HG03469 (cell line): ENCODE data around the gene CYTH4.

Source experiments
- ATAC-seq: cut with Tn5 transposase; IDR thresholded peaks from one replicate; pipeline ENCODE4 v1.9.1; 2021; ENCODE audit warnings: mild to moderate bottlenecking, moderate library complexity, moderate number of reproducible peaks; ENCODE audit not compliant: unreplicated experiment

CYTH4 gene

GRCh38 chr22:37340331-37341262 is 58.3 kb downstream of the CYTH4 start:
- no peak for ATAC-seq

- ATAC-seq: no peak
Measured at GRCh38 chr22:37342065-37342464, 59.8 kb downstream of the CYTH4 start.

- ATAC-seq: no peak
Measured at GRCh38 chr22:37343348-37343747, 61.0 kb downstream of the CYTH4 start.

GRCh38 chr22:37343863-37344734 is 61.8 kb downstream of the CYTH4 start:
- ATAC-seq: no peak

GRCh38 chr22:37344735-37345449 is 62.6 kb downstream of the CYTH4 start:
- no peak for ATAC-seq

- ATAC-seq: no peak
Measured at GRCh38 chr22:37345863-37346504, 63.7 kb downstream of the CYTH4 start.

GRCh38 chr22:37346505-37346895 is 64.2 kb downstream of the CYTH4 start:
- ATAC-seq: no peak

- ATAC-seq: no peak
Measured at GRCh38 chr22:37349043-37349814, 66.9 kb downstream of the CYTH4 start.

- no peak for ATAC-seq
Measured at GRCh38 chr22:37351232-37351631, 68.9 kb downstream of the CYTH4 start.

- ATAC-seq: no peak
Measured at GRCh38 chr22:37352481-37352880, 70.2 kb downstream of the CYTH4 start.

GRCh38 chr22:37353839-37354238 is 71.5 kb downstream of the CYTH4 start:
- ATAC-seq: no peak

GRCh38 chr22:37354261-37354660 is 72.0 kb downstream of the CYTH4 start:
- ATAC-seq: no peak

- no peak for ATAC-seq
Measured at GRCh38 chr22:37354670-37355069, 72.4 kb downstream of the CYTH4 start.

GRCh38 chr22:37355174-37355573 is 72.9 kb downstream of the CYTH4 start:
- no peak for ATAC-seq

GRCh38 chr22:37356922-37357321 is 74.6 kb downstream of the CYTH4 start:
- ATAC-seq: no peak

GRCh38 chr22:37357446-37358075 is 75.3 kb downstream of the CYTH4 start:
- no peak for ATAC-seq

GRCh38 chr22:37358386-37358785 is 76.1 kb downstream of the CYTH4 start:
- no peak for ATAC-seq

GRCh38 chr22:37358917-37359316 is 76.6 kb downstream of the CYTH4 start:
- ATAC-seq: no peak

GRCh38 chr22:37362621-37363020 is 80.3 kb downstream of the CYTH4 start:
- no peak for ATAC-seq
